Measurements from ENCODE around the gene S100A14.

The S100A14 gene

GRCh38 chr1:153619171-153619570 is 3.0 kb upstream of the S100A14 start:
- Histone ChIP-seq H3K36me3 (peaks cover 63% of the 10 kb centered on the region), H3K9me3 (ENCODE audit: severe bottlenecking) (peaks cover 6% of the 10 kb centered on the region), H3K27me3 (ENCODE audit: insufficient read depth, low read depth, severe bottlenecking) (no peaks in the 10 kb centered on the region), H3K4me3 (ENCODE audit: low read depth, low read length) (no peak overlapping the region), H3K27ac (no peak overlapping the region)
- TF ChIP-seq CTCF (IDR thresholded peaks at IDR 0.05; ENCODE audit: low read depth, low read length): no peak
- no peak for DNase-seq

DNA sequence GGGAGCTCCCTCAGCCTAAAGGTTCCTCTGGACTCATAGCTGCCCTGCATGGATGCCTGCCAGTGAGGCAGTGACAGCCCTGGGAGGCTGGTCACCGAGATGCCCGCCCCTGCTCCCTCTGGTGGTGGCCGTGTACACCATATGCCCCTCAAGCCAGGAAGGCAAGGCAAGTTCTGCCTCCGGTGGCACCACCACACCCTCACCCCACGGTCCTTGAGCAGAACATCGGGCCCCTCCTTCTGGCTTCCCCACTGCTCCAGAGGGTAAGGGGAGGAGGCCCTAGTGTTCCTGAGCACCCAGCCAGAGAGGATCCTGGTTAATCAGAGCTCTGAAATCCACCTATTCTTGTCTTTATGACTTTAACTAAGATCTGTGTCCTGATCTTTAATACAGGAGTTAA is 1.5 kb upstream of the S100A14 start:
- no peak overlapping the region for H3K27ac ChIP-seq
- TF ChIP-seq CTCF (IDR thresholded peaks at IDR 0.05; ENCODE audit: low read depth, low read length): peak; percentile 82
- H3K4me3 ChIP-seq (ENCODE audit: low read depth, low read length): no peak overlapping the region
- peaks cover 50% of the 10 kb centered on the region for H3K36me3 ChIP-seq
- no peaks in the 10 kb centered on the region for H3K27me3 ChIP-seq (ENCODE audit: insufficient read depth, low read depth, severe bottlenecking)
- peak; percentile 73 for DNase-seq
- peaks cover 6% of the 10 kb centered on the region for H3K9me3 ChIP-seq (ENCODE audit: severe bottlenecking)

- H3K27me3 ChIP-seq (ENCODE audit: insufficient read depth, low read depth, severe bottlenecking): no peaks in the 10 kb centered on the region
- no peak overlapping the region for H3K4me3 ChIP-seq (ENCODE audit: low read depth, low read length)
- H3K27ac ChIP-seq: no peak overlapping the region
- no peak for TF ChIP-seq CTCF (IDR thresholded peaks at IDR 0.05; ENCODE audit: low read depth, low read length)
- no peak for DNase-seq
- H3K36me3 ChIP-seq: peaks cover 43% of the 10 kb centered on the region
- H3K9me3 ChIP-seq (ENCODE audit: severe bottlenecking): peaks cover 6% of the 10 kb centered on the region
Observed at GRCh38 chr1:153616917-153617311, 789 bp upstream of the S100A14 start.

DNA sequence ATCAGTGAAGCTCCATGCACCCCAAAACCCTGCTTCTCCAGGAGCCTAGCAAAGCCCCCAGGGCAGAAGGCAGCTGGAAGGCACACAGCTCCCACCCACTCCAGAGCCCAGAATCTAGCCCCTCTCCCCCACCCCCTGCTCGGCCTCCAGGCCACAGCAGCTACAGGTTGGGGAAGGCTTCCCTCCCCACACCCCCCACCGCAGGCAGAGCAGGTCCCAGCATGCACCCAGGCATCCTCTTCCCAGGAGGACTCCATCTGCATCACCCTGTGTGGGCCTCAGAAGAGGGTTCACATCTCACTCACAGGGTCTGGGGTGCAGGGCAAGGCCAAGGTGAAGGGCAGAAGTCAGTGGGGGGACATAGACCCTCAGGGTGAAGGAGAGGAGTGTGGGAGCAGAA is 719 bp downstream of the S100A14 start:
- no peak for DNase-seq
- Histone ChIP-seq H3K36me3 (peaks cover 30% of the 10 kb centered on the region), H3K4me3 (ENCODE audit: low read depth, low read length) (no peak overlapping the region), H3K27ac (no peak overlapping the region), H3K27me3 (ENCODE audit: insufficient read depth, low read depth, severe bottlenecking) (no peaks in the 10 kb centered on the region), H3K9me3 (ENCODE audit: severe bottlenecking) (peaks cover 6% of the 10 kb centered on the region)
- TF ChIP-seq CTCF (IDR thresholded peaks at IDR 0.05; ENCODE audit: low read depth, low read length): no peak

GRCh38 chr1:153614906-153615305 is 1.2 kb downstream of the S100A14 start:
- H3K27ac ChIP-seq: no peak overlapping the region
- H3K36me3 ChIP-seq: peaks cover 25% of the 10 kb centered on the region
- no peak for TF ChIP-seq CTCF (IDR thresholded peaks at IDR 0.05; ENCODE audit: low read depth, low read length)
- no peaks in the 10 kb centered on the region for H3K27me3 ChIP-seq (ENCODE audit: insufficient read depth, low read depth, severe bottlenecking)
- peaks cover 4% of the 10 kb centered on the region for H3K9me3 ChIP-seq (ENCODE audit: severe bottlenecking)
- no peak overlapping the region for H3K4me3 ChIP-seq (ENCODE audit: low read depth, low read length)
- DNase-seq: no peak

DNA sequence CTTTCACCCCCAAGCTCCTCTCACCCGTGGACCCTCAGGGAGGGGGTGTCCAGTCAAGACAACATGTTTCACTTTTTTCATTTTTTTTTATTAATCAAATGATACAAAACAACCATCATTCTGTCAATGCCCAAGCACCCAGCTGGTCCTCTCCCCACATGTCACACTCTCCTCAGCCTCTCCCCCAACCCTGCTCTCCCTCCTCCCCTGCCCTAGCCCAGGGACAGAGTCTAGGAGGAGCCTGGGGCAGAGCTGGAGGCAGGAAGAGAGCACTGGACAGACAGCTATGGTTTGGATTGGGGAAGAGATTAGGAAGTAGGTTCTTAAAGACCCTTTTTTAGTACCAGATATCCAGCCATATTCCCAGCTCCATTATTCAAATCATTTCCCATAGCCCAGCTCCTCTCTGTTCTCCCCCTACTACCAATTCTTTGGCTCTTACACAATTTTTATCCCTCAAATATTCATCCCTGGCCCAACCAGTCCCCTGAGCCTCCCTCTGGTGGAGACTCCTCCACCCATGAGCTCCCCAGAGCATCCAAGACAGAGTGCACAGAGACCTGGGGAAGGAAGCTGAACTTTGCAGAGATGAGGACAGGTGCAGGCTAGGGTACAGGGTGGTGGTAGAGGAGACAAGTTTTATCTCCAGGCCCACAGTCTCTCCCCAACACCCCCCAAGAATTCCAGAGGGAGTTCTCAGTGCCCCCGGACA is 1.8 kb downstream of the S100A14 start:
- no peak for DNase-seq
- peaks cover 19% of the 10 kb centered on the region for H3K36me3 ChIP-seq
- H3K9me3 ChIP-seq (ENCODE audit: severe bottlenecking): no peaks in the 10 kb centered on the region
- no peaks in the 10 kb centered on the region for H3K27me3 ChIP-seq (ENCODE audit: insufficient read depth, low read depth, severe bottlenecking)
- no peak for TF ChIP-seq CTCF (IDR thresholded peaks at IDR 0.05; ENCODE audit: low read depth, low read length)
- H3K4me3 ChIP-seq (ENCODE audit: low read depth, low read length): no peak overlapping the region
- H3K27ac ChIP-seq: no peak overlapping the region

All from WERI-Rb-1 (cell line).